ENCODE data around the gene GPC2.
A peak's percentile ranks its signal among the peaks of the same experiment; 100 is the strongest.
"Not testable (repeated sequence)": the region's sequence is repeated elsewhere in the genome, so short reads cannot be mapped to it uniquely, and the experiment has no call there.

Gene GPC2

DNA sequence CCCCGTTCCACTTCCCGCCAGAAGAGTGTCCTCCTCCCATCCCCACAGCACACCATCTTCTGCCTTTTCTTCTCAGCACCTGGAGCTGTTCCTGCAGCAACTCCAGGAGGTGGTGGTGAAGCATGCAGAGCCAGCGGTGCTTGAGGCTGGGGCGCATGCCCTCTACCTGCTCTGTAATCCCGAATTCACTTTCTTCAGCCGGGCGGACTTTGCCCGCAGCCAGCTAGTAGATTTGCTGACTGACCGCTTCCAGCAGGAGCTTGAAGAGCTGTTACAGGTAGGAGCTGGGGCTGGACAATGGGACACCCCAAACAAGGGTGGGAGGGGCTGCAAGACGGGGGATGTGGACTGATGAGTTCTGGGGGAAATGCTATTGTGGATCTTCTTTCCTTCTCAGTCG lies 23.5 kb upstream of the GPC2 start:
- DNase-seq (ENCODE audit: low read depth), result no peak
- no peak overlapping the region for H3K4me3 ChIP-seq (ENCODE audit: low read depth, low read length)
- TF ChIP-seq MAX (IDR thresholded peaks at IDR 0.05; ENCODE audit: low read depth, low read length) (no peak), POLR2A (IDR thresholded peaks at IDR 0.05; ENCODE audit: extremely low read depth, insufficient read length) (no peak), CTCF (IDR thresholded peaks at IDR 0.05; ENCODE audit: low read depth, low read length) (no peak), MYC (IDR thresholded peaks at IDR 0.05; ENCODE audit: low read depth, low read length) (no peak)

GRCh38 chr7:100198266-100198665 lies 21.1 kb upstream of the GPC2 start:
- TF ChIP-seq MYC (IDR thresholded peaks at IDR 0.05; ENCODE audit: low read depth, low read length) (no peak), POLR2A (IDR thresholded peaks at IDR 0.05; ENCODE audit: extremely low read depth, insufficient read length) (no peak), CTCF (IDR thresholded peaks at IDR 0.05; ENCODE audit: low read depth, low read length) (no peak), MAX (IDR thresholded peaks at IDR 0.05; ENCODE audit: low read depth, low read length) (no peak)
- no peak for DNase-seq (ENCODE audit: low read depth)
- no peak overlapping the region for H3K4me3 ChIP-seq (ENCODE audit: low read depth, low read length)

- not testable (repeated sequence) for H3K4me3 ChIP-seq (ENCODE audit: low read depth, low read length); DNase-seq (ENCODE audit: low read depth)
Measured at GRCh38 chr7:100195901-100196322, 18.7 kb upstream of the GPC2 start.

DNA sequence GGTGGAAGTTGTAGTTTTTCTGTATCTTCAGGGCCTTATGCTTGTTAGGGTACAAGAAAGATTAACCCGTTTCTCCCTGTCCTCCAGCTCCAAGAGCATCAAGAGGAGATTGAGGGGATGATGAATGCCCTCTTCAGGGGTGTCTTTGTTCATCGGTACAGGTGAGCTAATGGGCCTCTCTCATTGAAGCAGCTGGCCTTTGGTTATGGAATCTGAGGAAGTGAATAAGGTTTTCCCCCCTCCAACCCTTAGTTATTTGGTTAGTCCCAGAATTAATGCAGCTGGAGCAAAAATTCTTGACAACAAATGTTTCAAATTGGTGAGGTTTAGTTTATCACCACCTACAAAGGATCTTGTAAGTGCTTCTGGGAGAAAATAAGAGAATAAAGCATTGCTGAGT lies 18.0 kb upstream of the GPC2 start:
- no peak for DNase-seq (ENCODE audit: low read depth)
- no peak overlapping the region for H3K4me3 ChIP-seq (ENCODE audit: low read depth, low read length)
- TF ChIP-seq POLR2A (IDR thresholded peaks at IDR 0.05; ENCODE audit: extremely low read depth, insufficient read length) (no peak), CTCF (IDR thresholded peaks at IDR 0.05; ENCODE audit: low read depth, low read length) (no peak), MYC (IDR thresholded peaks at IDR 0.05; ENCODE audit: low read depth, low read length) (no peak)

DNA sequence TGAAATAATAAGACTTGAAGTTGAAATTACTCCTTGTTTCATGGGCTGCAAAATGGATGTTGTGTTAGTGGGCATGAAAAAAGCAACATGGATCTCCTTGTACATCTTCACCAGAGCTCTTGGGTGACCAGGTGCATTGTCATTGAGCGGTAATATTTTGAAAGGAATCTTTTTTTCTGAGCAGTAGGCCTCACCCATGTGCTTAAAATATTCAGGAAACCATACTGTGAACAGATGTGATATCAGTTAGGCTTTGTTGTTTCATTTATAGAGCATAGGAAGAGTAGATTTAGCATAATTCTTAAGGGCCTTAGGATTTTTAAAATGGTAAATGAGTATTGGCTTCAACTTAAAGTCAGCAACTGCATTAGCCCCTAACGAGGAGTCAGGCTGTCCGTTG lies 15.8 kb upstream of the GPC2 start:
- H3K4me3 ChIP-seq (ENCODE audit: low read depth, low read length), result no peak overlapping the region
- no peak for DNase-seq (ENCODE audit: low read depth)
- no peak for TF ChIP-seq MYC (IDR thresholded peaks at IDR 0.05; ENCODE audit: low read depth, low read length)
- no peak for TF ChIP-seq CTCF (IDR thresholded peaks at IDR 0.05; ENCODE audit: low read depth, low read length)
- no peak for TF ChIP-seq POLR2A (IDR thresholded peaks at IDR 0.05; ENCODE audit: extremely low read depth, insufficient read length)
- TF ChIP-seq MAX (IDR thresholded peaks at IDR 0.05; ENCODE audit: low read depth, low read length), result no peak

DNA sequence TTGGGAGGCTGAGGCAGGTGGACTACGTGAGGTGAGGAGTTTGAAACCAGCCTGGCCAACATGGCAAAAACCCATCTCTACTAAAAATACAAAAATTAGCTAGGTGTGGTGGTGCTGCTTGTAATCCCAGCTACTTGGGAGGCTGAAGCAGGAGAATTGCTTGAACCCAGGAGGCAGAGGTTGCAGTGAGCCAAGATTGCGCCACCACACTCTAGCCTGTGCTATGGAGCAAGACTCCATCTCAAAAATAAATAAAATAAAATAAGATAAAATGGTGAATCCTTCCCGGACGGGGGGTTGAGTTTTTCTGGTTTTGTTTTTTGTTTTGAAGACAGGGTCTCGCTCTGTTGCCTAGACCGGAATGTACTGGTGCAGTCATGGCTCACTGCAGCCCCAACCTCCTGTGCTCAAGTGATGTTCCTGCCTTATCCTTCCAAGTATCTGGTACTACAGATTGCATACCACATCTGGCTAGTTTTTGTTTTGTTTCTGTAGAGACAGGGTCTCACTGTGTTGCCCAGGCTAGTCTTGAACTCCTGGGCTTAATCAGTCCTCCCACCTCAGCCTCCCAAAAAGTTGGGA lies 15.2 kb upstream of the GPC2 start:
- not testable (repeated sequence) for DNase-seq (ENCODE audit: low read depth); H3K4me3 ChIP-seq (ENCODE audit: low read depth, low read length)

GRCh38 chr7:100191775-100192174 lies 14.6 kb upstream of the GPC2 start:
- DNase-seq (ENCODE audit: low read depth), result no peak
- no peak overlapping the region for H3K4me3 ChIP-seq (ENCODE audit: low read depth, low read length)
- TF ChIP-seq POLR2A (IDR thresholded peaks at IDR 0.05; ENCODE audit: extremely low read depth, insufficient read length) (no peak), MAX (IDR thresholded peaks at IDR 0.05; ENCODE audit: low read depth, low read length) (peak; percentile 6; the same call in 1 of the 2 replicates)
